ENCODE data around the gene CCT5. TPM values are rescaled to one million over a fixed set of nuclear protein-coding genes. Genes with fewer than 3 reads are reported as not detected.

CCT5 gene
- total RNA-seq, 6 experiments from 2014 or later: 274 to 362 (median 330) TPM

- H3K36me3 Mint-ChIP-seq (ENCODE audit: low read depth): peaks cover 27% of the 10 kb centered on the region
- H3K4me1 Mint-ChIP-seq (ENCODE audit: low read depth): peaks cover 22% of the 10 kb centered on the region
- H3K27ac Mint-ChIP-seq: no peak overlapping the region
- H3K27me3 Mint-ChIP-seq (ENCODE audit: insufficient read depth): peaks cover 3% of the 10 kb centered on the region; the same call in 1 of the 2 replicates
- no peak overlapping the region for H3K4me3 Mint-ChIP-seq
- H3K9me3 Mint-ChIP-seq: no peaks in the 10 kb centered on the region
- DNase-seq: no peak
- TF ChIP-seq CTCF (IDR thresholded peaks at IDR 0.05): no peak
Measured at GRCh38 chr5:10295619-10296326, 45.7 kb downstream of the CCT5 start.

GRCh38 chr5:10297646-10298204 is 47.6 kb downstream of the CCT5 start:
- DNase-seq: no peak
- H3K9me3 Mint-ChIP-seq: no peaks in the 10 kb centered on the region
- no peak for TF ChIP-seq CTCF (IDR thresholded peaks at IDR 0.05)
- H3K36me3 Mint-ChIP-seq (ENCODE audit: low read depth): peaks cover 24% of the 10 kb centered on the region
- H3K27me3 Mint-ChIP-seq (ENCODE audit: insufficient read depth): peaks cover 3% of the 10 kb centered on the region; the same call in 1 of the 2 replicates
- H3K4me3 Mint-ChIP-seq: no peak overlapping the region
- peaks cover 22% of the 10 kb centered on the region for H3K4me1 Mint-ChIP-seq (ENCODE audit: low read depth)
- no peak overlapping the region for H3K27ac Mint-ChIP-seq

- no peaks in the 10 kb centered on the region for H3K27me3 Mint-ChIP-seq (ENCODE audit: insufficient read depth)
- H3K4me1 Mint-ChIP-seq (ENCODE audit: low read depth): peaks cover 5% of the 10 kb centered on the region
- no peak overlapping the region for H3K4me3 Mint-ChIP-seq
- DNase-seq: no peak
- TF ChIP-seq CTCF (IDR thresholded peaks at IDR 0.05): no peak
- no peak overlapping the region for H3K27ac Mint-ChIP-seq
- no peaks in the 10 kb centered on the region for H3K9me3 Mint-ChIP-seq
- peaks cover 15% of the 10 kb centered on the region for H3K36me3 Mint-ChIP-seq (ENCODE audit: low read depth)
Measured at GRCh38 chr5:10300246-10300645, 50.2 kb downstream of the CCT5 start.

GRCh38 chr5:10301266-10301665 is 51.2 kb downstream of the CCT5 start:
- no peak for DNase-seq
- Mint-ChIP-seq H3K27me3 (ENCODE audit: insufficient read depth) (no peaks in the 10 kb centered on the region), H3K36me3 (ENCODE audit: low read depth) (peaks cover 14% of the 10 kb centered on the region), H3K4me3 (no peak overlapping the region), H3K9me3 (no peaks in the 10 kb centered on the region), H3K27ac (no peak overlapping the region), H3K4me1 (ENCODE audit: low read depth) (peaks cover 8% of the 10 kb centered on the region)
- TF ChIP-seq CTCF (IDR thresholded peaks at IDR 0.05): no peak

- H3K4me1 Mint-ChIP-seq (ENCODE audit: low read depth): peaks cover 15% of the 10 kb centered on the region
- no peak overlapping the region for H3K27ac Mint-ChIP-seq
- peaks cover 10% of the 10 kb centered on the region for H3K36me3 Mint-ChIP-seq (ENCODE audit: low read depth)
- TF ChIP-seq CTCF (IDR thresholded peaks at IDR 0.05): no peak
- no peak overlapping the region for H3K4me3 Mint-ChIP-seq
- no peaks in the 10 kb centered on the region for H3K27me3 Mint-ChIP-seq (ENCODE audit: insufficient read depth)
- no peaks in the 10 kb centered on the region for H3K9me3 Mint-ChIP-seq
- DNase-seq: no peak
Measured at GRCh38 chr5:10301842-10302610, 51.9 kb downstream of the CCT5 start.

All from HFFc6 (cell line).